ENCODE results near the gene ABL2.

Gene ABL2

DNA sequence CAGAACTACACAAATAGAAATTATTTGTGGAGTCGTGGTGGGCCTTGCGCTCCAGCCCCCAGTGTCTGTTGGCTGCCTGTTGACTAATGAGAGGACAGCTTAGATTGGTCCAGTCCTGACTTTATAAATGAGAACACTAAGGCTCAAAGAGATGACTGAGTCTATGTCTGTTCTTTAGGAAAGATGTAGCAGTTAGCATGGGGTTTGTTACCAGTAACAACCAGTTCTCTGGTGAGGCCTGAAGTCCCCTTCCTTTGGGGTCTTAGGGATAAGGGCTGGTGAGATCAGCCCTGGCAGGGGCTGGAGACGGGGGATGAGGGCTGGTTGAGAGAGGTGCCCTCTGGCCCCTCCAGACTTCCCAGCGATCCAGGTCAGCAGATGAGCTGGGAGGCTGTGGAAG, 138.6 kb downstream of the ABL2 start:
- peaks cover 9 to 56% (median 43%) of the 10 kb centered on the region in 5 donors for H3K4me1 ChIP-seq (ENCODE audit: control insufficient read depth in 5 of 5, insufficient read depth in 5 of 5, low read length in 5 of 5)
- no peak overlapping the region for H3K9ac ChIP-seq (ENCODE audit: low read length in 5 of 5)
- H3K9me3 ChIP-seq (ENCODE audit: control insufficient read depth in 5 of 5, low read length in 5 of 5), result no peaks in the 10 kb centered on the region
- H3K36me3 ChIP-seq (ENCODE audit: control insufficient read depth in 5 of 5, insufficient read depth in 5 of 5, low read length in 5 of 5), result peaks cover 3 to 73% (median 50%) of the 10 kb centered on the region in 5 donors
- H3K27me3 ChIP-seq (ENCODE audit: control insufficient read depth in 5 of 5, insufficient read depth in 4 of 5, low read length in 5 of 5), result no peaks in the 10 kb centered on the region
- H3K27ac ChIP-seq (ENCODE audit: low read depth, low read length), result peak overlapping the region; percentile 37
- H3K4me3 ChIP-seq (ENCODE audit: low read depth in 1 of 5, low read length in 5 of 5), result no peak overlapping the region

DNA sequence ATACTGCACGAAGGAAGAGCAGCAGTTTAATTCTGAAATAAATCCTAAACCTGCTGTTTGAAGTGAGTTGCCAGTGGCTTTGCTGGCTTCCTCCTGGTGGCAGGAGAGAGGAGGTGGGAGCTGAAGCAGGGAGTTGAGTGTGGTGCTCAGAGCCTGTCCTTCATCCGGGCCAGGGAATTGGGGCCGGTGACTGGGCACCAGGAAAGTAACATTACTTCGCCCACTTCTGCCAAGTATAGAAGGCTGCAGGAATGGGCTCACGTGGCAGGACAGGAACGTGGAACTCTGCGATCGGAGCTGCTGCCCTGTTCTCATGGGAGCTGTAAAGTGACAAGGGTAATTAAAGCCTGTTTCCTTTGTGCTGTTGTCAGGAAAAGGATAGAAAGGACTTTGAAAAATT, 139.0 kb downstream of the ABL2 start:
- Histone ChIP-seq H3K9ac (ENCODE audit: low read length in 5 of 5) (peak overlapping the region in 2 of 5 donors; percentile 19 to 20), H3K27me3 (ENCODE audit: control insufficient read depth in 5 of 5, insufficient read depth in 4 of 5, low read length in 5 of 5) (no peaks in the 10 kb centered on the region), H3K4me3 (ENCODE audit: low read depth in 1 of 5, low read length in 5 of 5) (no peak overlapping the region), H3K27ac (ENCODE audit: low read depth, low read length) (peak overlapping the region; percentile 37), H3K4me1 (ENCODE audit: control insufficient read depth in 5 of 5, insufficient read depth in 5 of 5, low read length in 5 of 5) (peaks cover 9 to 56% (median 42%) of the 10 kb centered on the region in 5 donors), H3K9me3 (ENCODE audit: control insufficient read depth in 5 of 5, low read length in 5 of 5) (no peaks in the 10 kb centered on the region), H3K36me3 (ENCODE audit: control insufficient read depth in 5 of 5, insufficient read depth in 5 of 5, low read length in 5 of 5) (peaks cover 3 to 73% (median 51%) of the 10 kb centered on the region in 5 donors)

DNA sequence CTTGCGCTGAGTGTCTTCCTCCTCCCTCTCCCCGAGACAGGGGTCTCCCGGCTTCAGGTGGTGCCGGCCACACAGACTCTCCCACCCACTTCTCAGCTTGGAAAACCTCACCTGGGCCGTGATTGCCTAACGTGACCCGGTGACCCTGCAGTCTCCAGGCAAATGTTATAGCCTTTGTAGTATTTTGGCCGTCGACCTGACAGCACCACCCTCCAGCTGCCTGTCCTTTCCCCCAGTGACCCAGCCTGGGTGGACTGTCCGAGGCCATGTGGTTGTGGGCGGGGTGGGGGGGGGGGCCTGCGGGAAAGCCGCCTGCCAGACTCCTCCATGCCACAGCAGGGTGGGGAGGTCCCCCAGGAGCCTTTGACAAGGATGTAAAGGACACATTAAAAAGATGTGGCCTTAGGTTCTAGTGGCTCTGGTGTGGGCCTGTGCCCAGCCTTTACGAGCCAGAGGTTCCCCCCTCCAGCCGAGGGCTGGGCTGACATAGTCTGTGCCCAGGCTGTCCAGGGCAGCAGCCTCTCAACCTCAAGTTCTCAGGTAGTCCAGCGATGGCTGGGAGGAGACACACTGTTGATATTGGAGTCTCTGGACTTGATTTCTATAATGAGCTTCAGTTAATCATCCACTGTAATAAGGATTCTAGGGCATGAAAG, 139.5 kb downstream of the ABL2 start:
- H3K36me3 ChIP-seq (ENCODE audit: control insufficient read depth in 5 of 5, insufficient read depth in 5 of 5, low read length in 5 of 5), result peaks cover 0 to 70% (median 48%) of the 10 kb centered on the region in 5 donors
- peaks cover 9 to 53% (median 42%) of the 10 kb centered on the region in 5 donors for H3K4me1 ChIP-seq (ENCODE audit: control insufficient read depth in 5 of 5, insufficient read depth in 5 of 5, low read length in 5 of 5)
- H3K4me3 ChIP-seq (ENCODE audit: low read depth in 1 of 5, low read length in 5 of 5), result no peak overlapping the region
- H3K9me3 ChIP-seq (ENCODE audit: control insufficient read depth in 5 of 5, low read length in 5 of 5), result no peaks in the 10 kb centered on the region
- peak overlapping the region in 2 of 5 donors; percentile 19 to 20 for H3K9ac ChIP-seq (ENCODE audit: low read length in 5 of 5)
- no peak overlapping the region for H3K27ac ChIP-seq (ENCODE audit: low read depth, low read length)
- H3K27me3 ChIP-seq (ENCODE audit: control insufficient read depth in 5 of 5, insufficient read depth in 4 of 5, low read length in 5 of 5), result no peaks in the 10 kb centered on the region

DNA sequence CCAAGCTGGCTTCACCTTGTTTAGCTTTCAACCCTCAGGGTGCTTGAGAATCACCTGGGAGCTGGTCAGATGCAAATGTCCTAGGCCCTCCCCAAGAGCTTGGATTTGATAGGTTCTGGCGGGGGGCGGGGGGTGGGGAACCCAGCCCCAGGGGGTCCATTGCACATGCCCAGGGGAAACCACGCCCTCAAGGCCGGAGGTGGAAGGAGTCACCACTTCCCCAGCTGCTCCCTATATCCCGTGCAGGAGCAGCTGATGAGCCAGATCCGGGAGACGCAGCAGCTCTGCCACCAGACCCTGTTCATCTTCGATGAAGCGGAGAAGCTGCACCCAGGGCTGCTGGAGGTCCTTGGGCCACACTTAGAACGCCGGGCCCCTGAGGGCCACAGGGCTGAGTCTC, 141.8 kb downstream of the ABL2 start:
- H3K9me3 ChIP-seq (ENCODE audit: control insufficient read depth in 5 of 5, low read length in 5 of 5), result no peaks in the 10 kb centered on the region
- no peak overlapping the region for H3K4me3 ChIP-seq (ENCODE audit: low read depth in 1 of 5, low read length in 5 of 5)
- H3K4me1 ChIP-seq (ENCODE audit: control insufficient read depth in 5 of 5, insufficient read depth in 5 of 5, low read length in 5 of 5), result peaks cover 10 to 53% (median 46%) of the 10 kb centered on the region in 5 donors
- no peak overlapping the region for H3K9ac ChIP-seq (ENCODE audit: low read length in 5 of 5)
- H3K27ac ChIP-seq (ENCODE audit: low read depth, low read length), result no peak overlapping the region
- H3K27me3 ChIP-seq (ENCODE audit: control insufficient read depth in 5 of 5, insufficient read depth in 4 of 5, low read length in 5 of 5), result no peaks in the 10 kb centered on the region
- H3K36me3 ChIP-seq (ENCODE audit: control insufficient read depth in 5 of 5, insufficient read depth in 5 of 5, low read length in 5 of 5), result peaks cover 0 to 52% (median 28%) of the 10 kb centered on the region in 5 donors

DNA sequence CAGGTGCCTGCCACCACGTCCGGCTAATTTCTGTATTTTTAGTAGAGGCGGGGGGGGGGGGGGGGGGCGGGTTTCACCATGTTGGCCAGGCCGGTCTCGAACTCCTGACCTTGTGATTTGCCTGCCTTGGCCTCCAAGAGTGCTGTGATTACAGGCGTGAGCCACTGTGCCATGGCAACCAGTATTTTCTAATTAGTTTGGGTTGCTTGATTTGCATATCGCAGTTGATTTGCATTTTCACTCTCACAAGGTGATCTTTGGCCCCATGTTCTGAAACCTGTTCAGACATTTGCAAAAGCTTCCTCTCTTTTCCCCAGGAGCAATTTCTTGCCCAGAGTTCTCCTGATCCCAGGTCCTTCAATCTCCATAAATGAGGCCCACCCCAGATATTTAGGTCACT, 145.9 kb downstream of the ABL2 start:
- Histone ChIP-seq H3K4me1 (ENCODE audit: control insufficient read depth in 5 of 5, insufficient read depth in 5 of 5, low read length in 5 of 5) (peaks cover 6 to 39% (median 28%) of the 10 kb centered on the region in 5 donors), H3K4me3 (ENCODE audit: low read depth in 1 of 5, low read length in 5 of 5) (no peak overlapping the region), H3K27me3 (ENCODE audit: control insufficient read depth in 5 of 5, insufficient read depth in 4 of 5, low read length in 5 of 5) (no peaks in the 10 kb centered on the region), H3K9me3 (ENCODE audit: control insufficient read depth in 5 of 5, low read length in 5 of 5) (no peaks in the 10 kb centered on the region), H3K9ac (ENCODE audit: low read length in 5 of 5) (no peak overlapping the region), H3K36me3 (ENCODE audit: control insufficient read depth in 5 of 5, insufficient read depth in 5 of 5, low read length in 5 of 5) (peaks cover 0 to 26% (median 13%) of the 10 kb centered on the region in 5 donors), H3K27ac (ENCODE audit: low read depth, low read length) (no peak overlapping the region)

DNA sequence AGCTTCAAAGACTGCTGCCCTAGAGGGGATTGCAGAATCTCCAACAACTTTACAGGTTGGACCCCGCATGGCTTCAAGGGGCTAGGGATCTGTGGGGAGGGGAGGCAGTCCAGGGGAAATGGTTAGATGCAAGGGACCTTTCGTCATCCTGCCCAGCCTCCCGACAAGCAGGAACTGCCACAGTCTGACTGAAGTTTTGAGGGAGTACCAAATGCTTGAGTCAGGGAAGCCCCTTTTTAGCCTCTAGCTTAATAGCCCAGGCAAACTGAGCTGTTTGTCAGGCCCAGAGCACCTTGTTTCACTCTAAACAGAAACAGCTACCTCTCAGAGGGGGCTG, 146.5 kb downstream of the ABL2 start:
- Histone ChIP-seq H3K9me3 (ENCODE audit: control insufficient read depth in 5 of 5, low read length in 5 of 5) (no peaks in the 10 kb centered on the region), H3K4me3 (ENCODE audit: low read depth in 1 of 5, low read length in 5 of 5) (peak overlapping the region; percentile 85 to 92 (median 89)), H3K27ac (ENCODE audit: low read depth, low read length) (peak overlapping the region; percentile 67), H3K36me3 (ENCODE audit: control insufficient read depth in 5 of 5, insufficient read depth in 5 of 5, low read length in 5 of 5) (peaks cover 0 to 24% (median 11%) of the 10 kb centered on the region in 5 donors), H3K27me3 (ENCODE audit: control insufficient read depth in 5 of 5, insufficient read depth in 4 of 5, low read length in 5 of 5) (no peaks in the 10 kb centered on the region), H3K4me1 (ENCODE audit: control insufficient read depth in 5 of 5, insufficient read depth in 5 of 5, low read length in 5 of 5) (peaks cover 6 to 37% (median 28%) of the 10 kb centered on the region in 5 donors), H3K9ac (ENCODE audit: low read length in 5 of 5) (peak overlapping the region; percentile 66 to 96 (median 88))

DNA sequence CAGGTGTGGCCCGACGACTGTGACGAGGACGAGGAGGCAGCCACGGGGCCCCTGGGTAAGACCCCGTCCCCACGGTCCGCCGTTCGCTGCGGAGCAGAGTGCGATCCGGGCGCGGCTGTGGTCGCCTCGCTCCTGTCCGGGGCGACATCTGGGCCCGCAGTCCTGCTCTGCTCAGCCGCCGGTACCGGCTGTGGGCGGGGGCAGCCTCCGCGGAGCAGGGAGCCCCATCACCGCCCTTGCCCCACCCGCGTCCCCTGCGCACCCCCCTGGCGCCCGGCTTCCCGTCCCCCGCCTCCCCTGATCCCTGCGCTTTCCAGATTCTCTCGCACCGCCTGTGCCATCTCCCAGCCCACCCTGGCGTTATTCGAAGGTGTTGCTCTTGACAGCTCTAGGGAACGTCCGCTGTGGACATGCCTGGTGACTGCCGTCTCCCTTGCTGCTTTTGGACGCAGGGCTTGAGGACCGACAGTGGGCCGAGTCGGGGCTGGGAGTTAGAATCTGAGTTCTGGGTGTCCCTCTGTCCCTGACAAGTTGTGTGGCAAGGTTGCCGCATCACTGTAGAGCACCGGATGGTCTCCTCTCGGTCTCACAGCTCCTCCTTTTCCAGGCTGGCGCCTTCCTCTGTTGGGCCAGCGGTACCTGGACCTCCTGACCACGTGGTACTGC, 147.0 kb downstream of the ABL2 start:
- Histone ChIP-seq H3K36me3 (ENCODE audit: control insufficient read depth in 5 of 5, insufficient read depth in 5 of 5, low read length in 5 of 5) (peaks cover 0 to 24% (median 11%) of the 10 kb centered on the region in 5 donors), H3K27ac (ENCODE audit: low read depth, low read length) (peak overlapping the region; percentile 67), H3K9me3 (ENCODE audit: control insufficient read depth in 5 of 5, low read length in 5 of 5) (no peaks in the 10 kb centered on the region), H3K9ac (ENCODE audit: low read length in 5 of 5) (peak overlapping the region; percentile 66 to 96 (median 88)), H3K4me3 (ENCODE audit: low read depth in 1 of 5, low read length in 5 of 5) (peak overlapping the region; percentile 85 to 92 (median 89)), H3K27me3 (ENCODE audit: control insufficient read depth in 5 of 5, insufficient read depth in 4 of 5, low read length in 5 of 5) (no peaks in the 10 kb centered on the region), H3K4me1 (ENCODE audit: control insufficient read depth in 5 of 5, insufficient read depth in 5 of 5, low read length in 5 of 5) (peaks cover 6 to 32% (median 23%) of the 10 kb centered on the region in 5 donors)

DNA sequence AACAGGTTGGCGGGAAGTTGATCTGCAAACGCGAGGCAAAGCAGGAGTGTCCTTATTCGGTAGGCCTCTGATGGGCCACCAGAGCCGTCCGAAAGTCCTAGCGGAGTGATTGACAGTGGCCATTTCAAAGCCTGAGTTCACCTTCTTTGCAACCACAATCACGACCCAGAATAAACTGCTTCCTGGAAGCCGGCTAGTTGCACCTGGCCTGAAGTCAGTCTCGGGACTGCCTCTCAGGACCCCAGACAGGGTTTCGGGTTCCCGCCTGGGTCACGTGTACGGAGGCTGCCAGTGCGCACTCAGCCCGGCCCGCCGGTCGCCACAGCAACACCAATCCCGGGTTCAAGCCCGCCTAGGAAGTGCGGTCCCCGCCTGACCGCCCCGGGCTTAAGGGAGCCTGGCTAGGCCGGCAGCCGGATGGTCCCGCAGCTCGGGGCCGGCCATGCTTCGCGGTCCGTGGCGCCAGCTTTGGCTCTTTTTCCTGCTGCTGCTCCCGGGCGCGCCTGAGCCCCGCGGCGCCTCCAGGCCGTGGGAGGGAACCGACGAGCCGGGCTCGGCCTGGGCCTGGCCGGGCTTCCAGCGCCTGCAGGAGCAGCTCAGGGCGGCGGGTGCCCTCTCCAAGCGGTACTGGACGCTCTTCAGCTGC, 147.7 kb downstream of the ABL2 start, which contains the start of gene TOR3A:
TOR3A (plus strand) TSS at position 384 of the 646 bp plus-strand sequence; CDS start at position 443, 59 bp downstream.
- Histone ChIP-seq H3K4me3 (ENCODE audit: low read depth in 1 of 5, low read length in 5 of 5) (peak within 1 kb of the TSS; percentile 85 to 95 (median 90)), H3K36me3 (ENCODE audit: control insufficient read depth in 5 of 5, insufficient read depth in 5 of 5, low read length in 5 of 5) (peaks cover 0 to 17% (median 11%) of the 10 kb centered on the region in 5 donors), H3K27ac (ENCODE audit: low read depth, low read length) (peak within 1 kb of the TSS; percentile 67), H3K4me1 (ENCODE audit: control insufficient read depth in 5 of 5, insufficient read depth in 5 of 5, low read length in 5 of 5) (peaks cover 6 to 25% (median 17%) of the 10 kb centered on the region in 5 donors), H3K9ac (ENCODE audit: low read length in 5 of 5) (peak within 1 kb of the TSS; percentile 84 to 96 (median 93)), H3K9me3 (ENCODE audit: control insufficient read depth in 5 of 5, low read length in 5 of 5) (no peaks in the 10 kb centered on the region), H3K27me3 (ENCODE audit: control insufficient read depth in 5 of 5, insufficient read depth in 4 of 5, low read length in 5 of 5) (no peaks in the 10 kb centered on the region)

DNA sequence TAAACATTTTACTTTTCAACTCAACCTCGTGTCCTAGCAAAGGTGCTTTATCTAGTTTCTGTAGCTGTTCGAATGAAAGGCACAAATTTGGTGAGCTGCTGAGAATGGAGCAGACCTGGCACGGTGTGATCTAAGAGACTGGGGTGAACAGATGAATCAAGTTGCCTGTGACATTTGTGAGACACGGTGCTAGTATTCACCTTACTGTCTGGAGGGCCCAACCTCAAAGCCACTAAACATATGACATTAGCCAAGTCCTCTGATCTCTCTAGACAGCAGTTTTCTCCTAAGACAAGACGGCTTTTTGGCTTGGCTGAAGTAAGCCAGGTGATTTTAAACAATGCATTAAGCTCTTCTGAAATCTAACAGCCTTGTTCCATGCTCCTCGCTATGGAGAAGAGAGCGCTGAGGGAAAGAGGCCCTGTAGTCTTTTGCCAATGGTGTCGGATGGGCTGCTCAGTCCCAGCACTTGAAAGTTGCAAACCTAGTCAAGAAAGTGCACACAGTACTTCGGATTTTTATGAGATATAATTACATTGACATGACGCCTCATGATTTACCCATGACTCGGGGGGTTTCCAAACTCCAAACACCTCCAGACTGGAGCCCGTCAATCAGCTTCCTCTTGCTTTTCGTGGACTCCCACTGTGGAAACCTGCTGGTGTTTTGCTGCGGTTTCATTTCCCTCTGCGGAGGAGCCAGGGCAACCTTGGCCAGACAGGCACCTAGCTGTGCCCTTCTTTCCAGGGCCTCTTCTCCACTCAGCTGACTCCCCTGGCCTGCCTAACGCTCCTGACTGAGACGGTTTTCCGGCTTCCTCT, 148.4 kb downstream of the ABL2 start:
- Histone ChIP-seq H3K4me1 (ENCODE audit: control insufficient read depth in 5 of 5, insufficient read depth in 5 of 5, low read length in 5 of 5) (peaks cover 6 to 25% (median 17%) of the 10 kb centered on the region in 5 donors), H3K36me3 (ENCODE audit: control insufficient read depth in 5 of 5, insufficient read depth in 5 of 5, low read length in 5 of 5) (peaks cover 0 to 13% (median 10%) of the 10 kb centered on the region in 5 donors), H3K27me3 (ENCODE audit: control insufficient read depth in 5 of 5, insufficient read depth in 4 of 5, low read length in 5 of 5) (no peaks in the 10 kb centered on the region), H3K9me3 (ENCODE audit: control insufficient read depth in 5 of 5, low read length in 5 of 5) (no peaks in the 10 kb centered on the region), H3K4me3 (ENCODE audit: low read depth in 1 of 5, low read length in 5 of 5) (peak overlapping the region; percentile 85 to 95 (median 90)), H3K9ac (ENCODE audit: low read length in 5 of 5) (peak overlapping the region; percentile 84 to 96 (median 93)), H3K27ac (ENCODE audit: low read depth, low read length) (peak overlapping the region; percentile 67)

Data from subcutaneous abdominal adipose tissue (tissue), 5 donors.